ENCODE data around the gene FIBCD1. TPM values are rescaled to one million over a fixed set of nuclear protein-coding genes. Genes with fewer than 3 reads are reported as not detected.

Gene FIBCD1
- total and polyA plus RNA-seq, 2 experiments from 2014 or later: 4.4 to 5.6 TPM

DNA sequence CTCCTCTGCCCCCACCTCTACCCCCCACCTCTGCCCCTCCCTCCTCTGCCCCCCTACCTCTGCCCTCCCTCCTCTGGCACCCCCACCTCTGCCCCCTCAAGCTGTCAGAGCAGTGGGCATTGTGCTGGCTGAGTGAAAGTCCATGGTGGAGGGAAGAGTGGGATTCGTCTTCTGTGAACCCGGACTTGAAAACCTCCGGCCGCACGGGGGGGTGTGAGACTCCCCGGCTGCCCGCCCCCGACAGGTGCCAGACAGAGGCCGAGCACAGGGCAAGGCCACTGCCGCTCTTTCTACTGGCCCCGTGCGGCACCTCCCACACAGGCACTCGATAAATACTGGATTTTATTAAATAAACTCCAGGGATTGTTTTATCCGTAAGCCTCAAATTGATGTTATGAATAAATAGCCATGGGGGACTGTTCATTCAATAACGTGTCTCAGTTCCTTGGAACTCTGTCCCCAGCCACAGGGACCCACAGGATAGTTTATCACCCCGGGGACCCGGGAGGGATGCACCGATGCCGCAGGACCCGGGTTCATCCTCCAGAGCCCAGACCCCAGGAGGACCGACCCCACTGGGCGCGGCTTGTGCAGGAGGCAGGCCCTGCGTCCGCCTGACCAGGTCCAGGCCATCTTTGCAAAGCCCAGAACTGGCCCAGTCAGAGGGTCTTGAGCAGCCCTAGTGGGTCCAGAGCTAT is 39.8 kb downstream of the FIBCD1 start (continued):
- no peak for TF ChIP-seq NANOG (IDR thresholded peaks at IDR 0.05; ENCODE audit: borderline replicate concordance)
- TF ChIP-seq EZH2phosphoT487 (IDR thresholded peaks at IDR 0.05; ENCODE audit: unreplicated experiment): no peak
- no peak for TF ChIP-seq STAT1 (IDR thresholded peaks at IDR 0.05; ENCODE audit: unreplicated experiment)

DNA sequence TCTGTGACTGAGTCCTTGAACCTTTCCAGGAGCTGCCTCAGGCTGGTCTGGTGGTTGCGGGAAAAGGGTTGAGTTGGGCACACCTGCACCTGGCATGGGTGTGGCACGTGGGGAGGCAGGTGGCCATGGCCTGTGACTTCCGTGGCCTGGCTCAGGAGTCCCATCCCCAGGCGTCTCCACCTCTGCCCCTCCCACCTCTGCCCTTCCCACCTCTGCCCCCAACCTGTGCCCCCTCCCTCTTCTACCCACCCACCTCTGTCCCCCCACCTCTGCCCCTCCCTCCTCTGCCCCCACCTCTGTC is 40.5 kb downstream of the FIBCD1 start:
- no peaks in the 10 kb centered on the region; the same call in 2 of the 3 replicates for H3K4me1 Mint-ChIP-seq
- Histone ChIP-seq H2AFZ (no peak overlapping the region), H3K27ac (ENCODE audit: low read depth) (no peak overlapping the region), H3K4me3 (no peak overlapping the region), H3K9me2 (ENCODE audit: insufficient read depth) (no peaks in the 10 kb centered on the region), H3F3A (replicated peaks; ENCODE audit: low read depth) (no peaks in the 10 kb centered on the region), H4K20me1 (replicated peaks; ENCODE audit: insufficient read depth) (no peaks in the 10 kb centered on the region), H3K4me2 (no peak overlapping the region), H3K27me3 (ENCODE audit: insufficient read depth) (no peaks in the 10 kb centered on the region), H3K4me1 (ENCODE audit: insufficient read depth) (no peaks in the 10 kb centered on the region), H3K79me2 (replicated peaks; ENCODE audit: insufficient read depth) (no peaks in the 10 kb centered on the region), H3K36me3 (ENCODE audit: insufficient read depth) (no peaks in the 10 kb centered on the region)
- no peak for ATAC-seq
- H3K27ac Mint-ChIP-seq: no peak overlapping the region
- TF ChIP-seq, protein P1, sequence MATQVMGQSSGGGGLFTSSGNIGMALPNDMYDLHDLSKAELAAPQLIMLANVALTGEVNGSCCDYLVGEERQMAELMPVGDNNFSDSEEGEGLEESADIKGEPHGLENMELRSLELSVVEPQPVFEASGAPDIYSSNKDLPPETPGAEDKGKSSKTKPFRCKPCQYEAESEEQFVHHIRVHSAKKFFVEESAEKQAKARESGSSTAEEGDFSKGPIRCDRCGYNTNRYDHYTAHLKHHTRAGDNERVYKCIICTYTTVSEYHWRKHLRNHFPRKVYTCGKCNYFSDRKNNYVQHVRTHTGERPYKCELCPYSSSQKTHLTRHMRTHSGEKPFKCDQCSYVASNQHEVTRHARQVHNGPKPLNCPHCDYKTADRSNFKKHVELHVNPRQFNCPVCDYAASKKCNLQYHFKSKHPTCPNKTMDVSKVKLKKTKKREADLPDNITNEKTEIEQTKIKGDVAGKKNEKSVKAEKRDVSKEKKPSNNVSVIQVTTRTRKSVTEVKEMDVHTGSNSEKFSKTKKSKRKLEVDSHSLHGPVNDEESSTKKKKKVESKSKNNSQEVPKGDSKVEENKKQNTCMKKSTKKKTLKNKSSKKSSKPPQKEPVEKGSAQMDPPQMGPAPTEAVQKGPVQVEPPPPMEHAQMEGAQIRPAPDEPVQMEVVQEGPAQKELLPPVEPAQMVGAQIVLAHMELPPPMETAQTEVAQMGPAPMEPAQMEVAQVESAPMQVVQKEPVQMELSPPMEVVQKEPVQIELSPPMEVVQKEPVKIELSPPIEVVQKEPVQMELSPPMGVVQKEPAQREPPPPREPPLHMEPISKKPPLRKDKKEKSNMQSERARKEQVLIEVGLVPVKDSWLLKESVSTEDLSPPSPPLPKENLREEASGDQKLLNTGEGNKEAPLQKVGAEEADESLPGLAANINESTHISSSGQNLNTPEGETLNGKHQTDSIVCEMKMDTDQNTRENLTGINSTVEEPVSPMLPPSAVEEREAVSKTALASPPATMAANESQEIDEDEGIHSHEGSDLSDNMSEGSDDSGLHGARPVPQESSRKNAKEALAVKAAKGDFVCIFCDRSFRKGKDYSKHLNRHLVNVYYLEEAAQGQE (IDR thresholded peaks at IDR 0.05; ENCODE audit: unreplicated experiment): no peak
- TF ChIP-seq ZNF114 (CRISPR knock-in tag; IDR thresholded peaks at IDR 0.05) (no peak), NANOG (IDR thresholded peaks at IDR 0.05; ENCODE audit: borderline replicate concordance) (no peak), ETS1 (IDR thresholded peaks at IDR 0.05) (no peak)
- no peaks in the 10 kb centered on the region for H3K9me3 Mint-ChIP-seq
- no peak for DNase-seq (ENCODE audit: low spot score)
- peaks cover 20% of the 10 kb centered on the region for H3K27me3 Mint-ChIP-seq (ENCODE audit: insufficient read depth, low read depth, poor library complexity)
- H3K4me3 Mint-ChIP-seq: no peak overlapping the region
- H3K36me3 Mint-ChIP-seq (ENCODE audit: low read depth): no peaks in the 10 kb centered on the region

- Histone ChIP-seq H3F3A (replicated peaks; ENCODE audit: low read depth) (no peaks in the 10 kb centered on the region), H3K4me1 (ENCODE audit: insufficient read depth) (no peaks in the 10 kb centered on the region), H3K9me2 (ENCODE audit: insufficient read depth) (no peaks in the 10 kb centered on the region), H3K4me2 (no peak overlapping the region), H3K27me3 (ENCODE audit: insufficient read depth) (no peaks in the 10 kb centered on the region), H3K79me2 (replicated peaks; ENCODE audit: insufficient read depth) (no peaks in the 10 kb centered on the region), H2AFZ (no peak overlapping the region), H3K4me3 (no peak overlapping the region), H3K27ac (ENCODE audit: low read depth) (no peak overlapping the region), H3K36me3 (ENCODE audit: insufficient read depth) (no peaks in the 10 kb centered on the region), H4K20me1 (replicated peaks; ENCODE audit: insufficient read depth) (no peaks in the 10 kb centered on the region)
- DNase-seq (ENCODE audit: low spot score) (no peak), ATAC-seq (no peak)
- no peaks in the 10 kb centered on the region for H3K9me3 Mint-ChIP-seq
- peaks cover 20% of the 10 kb centered on the region for H3K27me3 Mint-ChIP-seq (ENCODE audit: insufficient read depth, low read depth, poor library complexity)
- no peaks in the 10 kb centered on the region for H3K36me3 Mint-ChIP-seq (ENCODE audit: low read depth)
- H3K27ac Mint-ChIP-seq: no peak overlapping the region
- H3K4me1 Mint-ChIP-seq: no peaks in the 10 kb centered on the region; the same call in 2 of the 3 replicates
- H3K4me3 Mint-ChIP-seq: no peak overlapping the region
- no peak for TF ChIP-seq CTCF (conservative IDR thresholded peaks at IDR 0.05; ENCODE audit: low read depth in 2 of 2)
These were observed 41.0 kb downstream of the FIBCD1 start for GRCh38 chr9:130897848-130898551.

Data from GM23338 (cell line).